B cell (primary cell): ENCODE results near the gene SUB1.

Source experiments
- CTCF ChIP-seq: fragments of 200-600 bp; IDR thresholded peaks from one replicate; pipeline ENCODE4 v1.8.0; 2022; ENCODE audit warnings: antibody characterized with exemption, mild to moderate bottlenecking
- EZH2 ChIP-seq: IDR thresholded peaks from 2 replicates; pipeline ENCODE4 v1.6.1; 2012; ENCODE audit warnings: borderline replicate concordance, low read depth, mild to moderate bottlenecking, moderate library complexity, low read length; ENCODE audit not compliant: insufficient read depth, poor library complexity, severe bottlenecking

DNA sequence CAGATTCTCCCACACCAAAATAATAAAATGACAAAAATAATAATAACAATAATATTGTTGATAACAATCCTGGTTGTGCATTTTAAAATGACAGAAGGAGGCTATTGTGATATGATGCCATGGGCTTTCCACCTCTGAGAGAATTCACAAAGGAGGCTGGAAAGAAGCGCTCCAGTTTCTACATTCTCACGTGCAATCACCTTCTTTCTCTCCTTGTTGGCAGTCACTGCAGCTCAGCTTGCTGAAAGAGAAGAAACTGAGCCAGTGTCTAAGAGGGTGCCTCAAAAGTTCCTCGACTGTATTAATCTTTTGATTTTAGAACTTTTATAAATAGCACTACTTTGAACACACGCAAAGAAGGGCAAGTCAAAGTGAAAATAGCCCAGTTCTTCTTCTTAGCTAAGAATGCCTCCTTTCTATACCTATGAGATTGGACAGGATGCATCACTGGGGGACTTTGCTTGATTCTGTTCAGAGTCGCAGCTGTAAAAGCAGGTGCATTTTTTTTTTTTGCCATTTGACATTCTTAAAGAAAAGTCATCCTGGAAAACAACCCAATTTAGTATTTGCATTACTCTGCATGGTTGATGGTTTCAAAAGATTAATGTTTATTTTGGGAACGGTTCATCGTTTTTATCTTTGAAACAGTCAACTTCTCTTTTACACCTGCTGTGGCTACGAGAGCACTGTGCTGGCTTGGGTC lies 12.4 kb upstream of the SUB1 start:
- TF ChIP-seq EZH2 (no peak), CTCF (no peak)
